Gastroesophageal sphincter (tissue), 4 donors: ENCODE results near the gene CSTF1. TPM values are rescaled to one million over a fixed set of nuclear protein-coding genes. Genes with fewer than 3 reads are reported as not detected.

Experiments used
- ATAC-seq: fragments of 150-250 bp; one replicate; pipeline ENCODE4 v1.9.1; 2016; ENCODE audit warnings: mild to moderate bottlenecking, moderate library complexity
- H3K27ac ChIP-seq, 4 donors: fragments of 200-600 bp; sonication (generic) in 3 of 4; 1 replicate in 3 of 4; 2 replicates in 1 of 4; pipeline ENCODE4 v1.5.1; 2016 to 2019
- H3K27me3 ChIP-seq: fragments of 200-600 bp; sonication (generic); one replicate; pipeline ENCODE4 v1.5.1; 2019
- H3K36me3 ChIP-seq, 2 donors: fragments of 200-600 bp; sonication (generic); one replicate each; pipeline ENCODE4 v1.5.1; 2019; ENCODE audit warnings: control low read depth in 1 of 2
- H3K4me1 ChIP-seq, 3 donors: fragments of 200-600 bp; sonication (generic); 1 replicate in 2 of 3; 2 replicates in 1 of 3; pipeline ENCODE4 v1.5.1; 2016 to 2019; ENCODE audit warnings: control low read depth in 2 of 3
- H3K4me3 ChIP-seq, 2 donors: fragments of 200-600 bp; sonication (generic); one replicate each; pipeline ENCODE4 v1.5.1; 2019; ENCODE audit warnings: mild to moderate bottlenecking in 1 of 2, moderate library complexity in 1 of 2
- H3K9me3 ChIP-seq, 3 donors: fragments of 200-600 bp; sonication (generic); one replicate each; pipeline ENCODE4 v1.5.1; 2017 to 2019; ENCODE audit warnings: control low read depth in 2 of 3
- CTCF ChIP-seq, 4 experiments: fragments of 200-600 bp in 2 of 4; fragments of 450-650 bp in 2 of 4; sonication (generic) in 1 of 4; IDR thresholded peaks; one replicate each; pipeline ENCODE4 v1.5.1; 2017 to 2019; ENCODE audit warnings: antibody characterized with exemption in 4 of 4, mild to moderate bottlenecking in 2 of 4, moderate library complexity in 2 of 4
- EP300 ChIP-seq: sonication (generic); formaldehyde crosslinking; IDR thresholded peaks from one replicate; pipeline ENCODE4 v1.6.1; 2017; ENCODE audit warnings: antibody characterized with exemption, mild to moderate bottlenecking
- POLR2A ChIP-seq, 2 donors: fragments of 450-650 bp; IDR thresholded peaks; one replicate each; pipeline ENCODE4 v1.6.1; 2017; ENCODE audit warnings: antibody characterized with exemption in 2 of 2, mild to moderate bottlenecking in 2 of 2, moderate library complexity in 1 of 2
- POLR2AphosphoS5 ChIP-seq: sonication (generic); formaldehyde crosslinking; IDR thresholded peaks from one replicate; pipeline ENCODE4 v1.6.1; 2017; ENCODE audit warnings: antibody characterized with exemption
- WGBS, 2 donors: methylation state at CpG; one replicate each; pipeline ENCODE4 v1.1.5; 2018; ENCODE audit warnings: low coverage in 1 of 2; 5-methylcytosine and 5-hydroxymethylcytosine counted together
- total RNA-seq, 4 donors: library from RNA; depleted of rRNA; stranded (reverse); fragments of >200 nt; gene quantifications; one replicate each; pipeline ENCODE4 v1.1.0, GENCODE V29; 2016

The CSTF1 gene
- total RNA-seq, 4 donors from 2014 or later: 15.3 to 33.1 (median 22.4) TPM

GRCh38 chr20:56423211-56423610 is 30.8 kb downstream of the CSTF1 start:
- no peak overlapping the region for H3K4me3 ChIP-seq
- 88 to 91% methylated on average over 1 of the region's 1 CpG for WGBS, 2 donors
- no peak overlapping the region for H3K27ac ChIP-seq
- H3K9me3 ChIP-seq: no peaks in the 10 kb centered on the region
- H3K4me1 ChIP-seq: peaks cover 0 to 27% (median 0%) of the 10 kb centered on the region in 3 donors
- TF ChIP-seq POLR2A (IDR thresholded peaks at IDR 0.05) (no peak), EP300 (no peak), CTCF (IDR thresholded peaks at IDR 0.05) (no peak), POLR2AphosphoS5 (no peak)
- no peaks in the 10 kb centered on the region for H3K36me3 ChIP-seq
- no peaks in the 10 kb centered on the region for H3K27me3 ChIP-seq
- no peak for ATAC-seq

GRCh38 chr20:56423886-56424285 is 31.4 kb downstream of the CSTF1 start:
- no peak for ATAC-seq
- WGBS, 2 donors: 17 to 50% methylated on average over 1 of the region's 1 CpG
- Histone ChIP-seq H3K27me3 (no peaks in the 10 kb centered on the region), H3K27ac (no peak overlapping the region), H3K36me3 (no peaks in the 10 kb centered on the region), H3K4me1 (peaks cover 0 to 28% (median 3%) of the 10 kb centered on the region in 3 donors), H3K9me3 (no peaks in the 10 kb centered on the region), H3K4me3 (no peak overlapping the region)
- TF ChIP-seq EP300 (no peak), CTCF (IDR thresholded peaks at IDR 0.05) (no peak), POLR2AphosphoS5 (no peak), POLR2A (IDR thresholded peaks at IDR 0.05) (no peak)

GRCh38 chr20:56424931-56425330 is 32.5 kb downstream of the CSTF1 start:
- H3K4me3 ChIP-seq: no peak overlapping the region
- H3K9me3 ChIP-seq: no peaks in the 10 kb centered on the region
- H3K36me3 ChIP-seq: no peaks in the 10 kb centered on the region
- no peak overlapping the region for H3K27ac ChIP-seq
- peaks cover 0 to 39% (median 10%) of the 10 kb centered on the region in 3 donors for H3K4me1 ChIP-seq
- no peak for TF ChIP-seq CTCF (IDR thresholded peaks at IDR 0.05)
- no peak for ATAC-seq
- no peaks in the 10 kb centered on the region for H3K27me3 ChIP-seq
- 75% methylated on average over 1 of the region's 1 CpG; no CpG with 5 or more reads in 1 of the 2 donors for WGBS, 2 donors

- Histone ChIP-seq H3K4me1 (peaks cover 0 to 50% (median 13%) of the 10 kb centered on the region in 3 donors), H3K9me3 (no peaks in the 10 kb centered on the region), H3K36me3 (no peaks in the 10 kb centered on the region), H3K4me3 (no peak overlapping the region), H3K27me3 (no peaks in the 10 kb centered on the region), H3K27ac (no peak overlapping the region)
- WGBS, 2 donors: 94 to 96% methylated on average over 5 to 9 of the region's 9 CpGs
- no peak for ATAC-seq
- TF ChIP-seq CTCF (IDR thresholded peaks at IDR 0.05): no peak
- TF ChIP-seq POLR2A (IDR thresholded peaks at IDR 0.05): no peak
- TF ChIP-seq EP300: no peak
- TF ChIP-seq POLR2AphosphoS5: no peak
These were observed 33.6 kb downstream of the CSTF1 start for GRCh38 chr20:56426026-56426425.

- Histone ChIP-seq H3K9me3 (no peaks in the 10 kb centered on the region), H3K27ac (no peak overlapping the region), H3K4me1 (peaks cover 0 to 49% (median 13%) of the 10 kb centered on the region in 3 donors), H3K27me3 (no peaks in the 10 kb centered on the region), H3K36me3 (no peaks in the 10 kb centered on the region), H3K4me3 (no peak overlapping the region)
- no peak for ATAC-seq
- TF ChIP-seq POLR2AphosphoS5: no peak
- TF ChIP-seq CTCF (IDR thresholded peaks at IDR 0.05): no peak
- TF ChIP-seq EP300: no peak
- TF ChIP-seq POLR2A (IDR thresholded peaks at IDR 0.05): no peak
These were observed 34.5 kb downstream of the CSTF1 start for GRCh38 chr20:56426926-56427325.
